ENCODE measurements around the gene KLHDC1.
"Not testable (repeated sequence)": the region's sequence is repeated elsewhere in the genome, so short reads cannot be mapped to it uniquely, and the experiment has no call there.

Gene KLHDC1

GRCh38 chr14:49768301-49769121 lies 75.6 kb downstream of the KLHDC1 start:
- Histone ChIP-seq H3K36me3 (ENCODE audit: insufficient read depth, low read length) (peaks cover 8% of the 10 kb centered on the region), H3K9ac (ENCODE audit: low read depth, low read length) (peak overlapping the region; percentile 99), H3K4me1 (ENCODE audit: control insufficient read depth, insufficient read depth, low read length) (peaks cover 23% of the 10 kb centered on the region), H3K4me2 (ENCODE audit: low read length) (peak overlapping the region; percentile 100), H3K9me3 (replicated peaks; ENCODE audit: low read length) (no peaks in the 10 kb centered on the region), H3K4me3 (ENCODE audit: low read length) (peak overlapping the region; percentile 95), H3K27me3 (ENCODE audit: control insufficient read depth, insufficient read depth, low read length) (no peaks in the 10 kb centered on the region)

- peak overlapping the region; percentile 100 for H3K4me2 ChIP-seq (ENCODE audit: low read length)
- H3K9me3 ChIP-seq (replicated peaks; ENCODE audit: low read length) = no peaks in the 10 kb centered on the region
- H3K9ac ChIP-seq (ENCODE audit: low read depth, low read length) = peak overlapping the region; percentile 99
- H3K27me3 ChIP-seq (ENCODE audit: control insufficient read depth, insufficient read depth, low read length) = no peaks in the 10 kb centered on the region
- H3K36me3 ChIP-seq (ENCODE audit: insufficient read depth, low read length) = peaks cover 11% of the 10 kb centered on the region
- peaks cover 23% of the 10 kb centered on the region for H3K4me1 ChIP-seq (ENCODE audit: control insufficient read depth, insufficient read depth, low read length)
- H3K4me3 ChIP-seq (ENCODE audit: low read length) = peak overlapping the region; percentile 95
Observed at GRCh38 chr14:49769171-49769570, 76.3 kb downstream of the KLHDC1 start.

GRCh38 chr14:49769581-49770211 lies 76.8 kb downstream of the KLHDC1 start:
- H3K9ac ChIP-seq (ENCODE audit: low read depth, low read length) = peak overlapping the region; percentile 99
- peaks cover 23% of the 10 kb centered on the region for H3K4me1 ChIP-seq (ENCODE audit: control insufficient read depth, insufficient read depth, low read length)
- peak overlapping the region; percentile 100 for H3K4me2 ChIP-seq (ENCODE audit: low read length)
- peaks cover 15% of the 10 kb centered on the region for H3K36me3 ChIP-seq (ENCODE audit: insufficient read depth, low read length)
- peak overlapping the region; percentile 95 for H3K4me3 ChIP-seq (ENCODE audit: low read length)
- H3K27me3 ChIP-seq (ENCODE audit: control insufficient read depth, insufficient read depth, low read length) = no peaks in the 10 kb centered on the region
- H3K9me3 ChIP-seq (replicated peaks; ENCODE audit: low read length) = no peaks in the 10 kb centered on the region

- Histone ChIP-seq H3K27me3 (ENCODE audit: control insufficient read depth, insufficient read depth, low read length) (no peaks in the 10 kb centered on the region), H3K36me3 (ENCODE audit: insufficient read depth, low read length) (peaks cover 21% of the 10 kb centered on the region), H3K9me3 (replicated peaks; ENCODE audit: low read length) (no peaks in the 10 kb centered on the region), H3K4me3 (ENCODE audit: low read length) (peak overlapping the region; percentile 95), H3K9ac (ENCODE audit: low read depth, low read length) (peak overlapping the region; percentile 99), H3K4me1 (ENCODE audit: control insufficient read depth, insufficient read depth, low read length) (peaks cover 23% of the 10 kb centered on the region), H3K4me2 (ENCODE audit: low read length) (peak overlapping the region; percentile 100)
Observed at GRCh38 chr14:49770212-49770817, 77.4 kb downstream of the KLHDC1 start.

- H3K27me3 ChIP-seq (ENCODE audit: control insufficient read depth, insufficient read depth, low read length); H3K9ac ChIP-seq (ENCODE audit: low read depth, low read length); H3K4me3 ChIP-seq (ENCODE audit: low read length); H3K9me3 ChIP-seq (replicated peaks; ENCODE audit: low read length); H3K4me2 ChIP-seq (ENCODE audit: low read length): not testable (repeated sequence)
- Histone ChIP-seq H3K4me1 (ENCODE audit: control insufficient read depth, insufficient read depth, low read length) (peaks cover 23% of the 10 kb centered on the region), H3K36me3 (ENCODE audit: insufficient read depth, low read length) (peaks cover 31% of the 10 kb centered on the region)
Observed at GRCh38 chr14:49771691-49772090, 78.8 kb downstream of the KLHDC1 start.

GRCh38 chr14:49774106-49774505 lies 81.2 kb downstream of the KLHDC1 start:
- H3K36me3 ChIP-seq (ENCODE audit: insufficient read depth, low read length) = peaks cover 45% of the 10 kb centered on the region

GRCh38 chr14:49778421-49778820 lies 85.5 kb downstream of the KLHDC1 start:
- Histone ChIP-seq H3K36me3 (ENCODE audit: insufficient read depth, low read length) (peaks cover 80% of the 10 kb centered on the region), H3K9me3 (replicated peaks; ENCODE audit: low read length) (no peaks in the 10 kb centered on the region), H3K4me3 (ENCODE audit: low read length) (no peak overlapping the region), H3K4me1 (ENCODE audit: control insufficient read depth, insufficient read depth, low read length) (no peaks in the 10 kb centered on the region), H3K4me2 (ENCODE audit: low read length) (no peak overlapping the region), H3K9ac (ENCODE audit: low read depth, low read length) (no peak overlapping the region), H3K27me3 (ENCODE audit: control insufficient read depth, insufficient read depth, low read length) (no peaks in the 10 kb centered on the region)

More at GRCh38 chr14:49774106-49774505, 81.2 kb downstream of the KLHDC1 start:
- Histone ChIP-seq H3K4me1 (ENCODE audit: control insufficient read depth, insufficient read depth, low read length) (peaks cover 18% of the 10 kb centered on the region), H3K27me3 (ENCODE audit: control insufficient read depth, insufficient read depth, low read length) (no peaks in the 10 kb centered on the region), H3K9ac (ENCODE audit: low read depth, low read length) (no peak overlapping the region), H3K9me3 (replicated peaks; ENCODE audit: low read length) (no peaks in the 10 kb centered on the region), H3K4me3 (ENCODE audit: low read length) (no peak overlapping the region), H3K4me2 (ENCODE audit: low read length) (no peak overlapping the region)

GRCh38 chr14:49781040-49781439 lies 88.1 kb downstream of the KLHDC1 start:
- H3K27me3 ChIP-seq (ENCODE audit: control insufficient read depth, insufficient read depth, low read length); H3K9ac ChIP-seq (ENCODE audit: low read depth, low read length); H3K4me2 ChIP-seq (ENCODE audit: low read length); H3K4me3 ChIP-seq (ENCODE audit: low read length); H3K4me1 ChIP-seq (ENCODE audit: control insufficient read depth, insufficient read depth, low read length); H3K9me3 ChIP-seq (replicated peaks; ENCODE audit: low read length): not testable (repeated sequence)
- peaks cover 82% of the 10 kb centered on the region for H3K36me3 ChIP-seq (ENCODE audit: insufficient read depth, low read length)

GRCh38 chr14:49783394-49784014 lies 90.6 kb downstream of the KLHDC1 start:
- Histone ChIP-seq H3K4me2 (ENCODE audit: low read length) (no peak overlapping the region), H3K4me1 (ENCODE audit: control insufficient read depth, insufficient read depth, low read length) (no peaks in the 10 kb centered on the region), H3K36me3 (ENCODE audit: insufficient read depth, low read length) (peaks cover 88% of the 10 kb centered on the region), H3K27me3 (ENCODE audit: control insufficient read depth, insufficient read depth, low read length) (no peaks in the 10 kb centered on the region), H3K9me3 (replicated peaks; ENCODE audit: low read length) (no peaks in the 10 kb centered on the region), H3K4me3 (ENCODE audit: low read length) (no peak overlapping the region), H3K9ac (ENCODE audit: low read depth, low read length) (no peak overlapping the region)

GRCh38 chr14:49786315-49786714 lies 93.4 kb downstream of the KLHDC1 start:
- H3K4me1 ChIP-seq (ENCODE audit: control insufficient read depth, insufficient read depth, low read length) = no peaks in the 10 kb centered on the region
- no peak overlapping the region for H3K9ac ChIP-seq (ENCODE audit: low read depth, low read length)
- no peaks in the 10 kb centered on the region for H3K27me3 ChIP-seq (ENCODE audit: control insufficient read depth, insufficient read depth, low read length)
- H3K9me3 ChIP-seq (replicated peaks; ENCODE audit: low read length) = no peaks in the 10 kb centered on the region
- peaks cover 84% of the 10 kb centered on the region for H3K36me3 ChIP-seq (ENCODE audit: insufficient read depth, low read length)
- no peak overlapping the region for H3K4me2 ChIP-seq (ENCODE audit: low read length)
- H3K4me3 ChIP-seq (ENCODE audit: low read length) = no peak overlapping the region

GRCh38 chr14:49792618-49793017 lies 99.7 kb downstream of the KLHDC1 start:
- peaks cover 69% of the 10 kb centered on the region for H3K36me3 ChIP-seq (ENCODE audit: insufficient read depth, low read length)
- no peak overlapping the region for H3K9ac ChIP-seq (ENCODE audit: low read depth, low read length)
- H3K4me3 ChIP-seq (ENCODE audit: low read length) = no peak overlapping the region
- H3K4me1 ChIP-seq (ENCODE audit: control insufficient read depth, insufficient read depth, low read length) = no peaks in the 10 kb centered on the region
- no peak overlapping the region for H3K4me2 ChIP-seq (ENCODE audit: low read length)
- H3K27me3 ChIP-seq (ENCODE audit: control insufficient read depth, insufficient read depth, low read length) = no peaks in the 10 kb centered on the region
- no peaks in the 10 kb centered on the region for H3K9me3 ChIP-seq (replicated peaks; ENCODE audit: low read length)

Data from skeletal muscle satellite cell (primary cell).